ENCODE results near the gene PGM3. TPM values are rescaled to one million over a fixed set of nuclear protein-coding genes. Genes with fewer than 3 reads are reported as not detected.

The PGM3 gene
- total and polyA plus RNA-seq, 11 donors = 3.8 to 25.1 (median 15.8) TPM

DNA sequence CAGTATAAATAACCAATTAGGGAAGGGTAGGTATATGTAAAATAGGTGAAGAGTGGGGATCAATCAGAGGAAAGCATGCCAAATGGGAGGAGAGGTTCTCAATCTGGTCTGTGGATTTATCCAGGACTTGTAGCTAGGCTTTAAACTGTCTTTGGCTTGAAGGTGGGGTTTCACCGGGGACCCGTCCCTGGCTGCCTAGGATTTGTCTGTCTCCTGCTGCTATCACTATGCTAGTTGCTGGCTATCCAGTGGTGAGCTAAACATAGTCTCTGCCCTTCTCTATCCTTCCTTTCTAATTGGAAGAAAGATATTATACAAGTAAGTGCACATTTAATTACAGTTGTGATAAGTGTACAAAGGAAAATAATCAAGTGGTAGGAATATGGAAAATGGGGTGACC, 66.8 kb downstream of the PGM3 start:
- no peaks in the 10 kb centered on the region for H3K27me3 ChIP-seq
- H3K36me3 ChIP-seq = peaks cover 0 to 100% (median 96%) of the 10 kb centered on the region in 9 donors
- H3K9me3 ChIP-seq = no peaks in the 10 kb centered on the region
- intact Hi-C loops (cut with DNase I) = no loop called here
- TF ChIP-seq CTCF (IDR thresholded peaks at IDR 0.05) = no peak
- H3K4me1 ChIP-seq = no peaks in the 10 kb centered on the region
- 84 to 91% (median 88%) methylated on average over 2 of the region's 2 CpGs for WGBS, 4 donors
- H3K4me3 ChIP-seq = no peak overlapping the region
- DNase-seq = no peak
- no peak for ATAC-seq
- H3K27ac ChIP-seq = no peak overlapping the region

DNA sequence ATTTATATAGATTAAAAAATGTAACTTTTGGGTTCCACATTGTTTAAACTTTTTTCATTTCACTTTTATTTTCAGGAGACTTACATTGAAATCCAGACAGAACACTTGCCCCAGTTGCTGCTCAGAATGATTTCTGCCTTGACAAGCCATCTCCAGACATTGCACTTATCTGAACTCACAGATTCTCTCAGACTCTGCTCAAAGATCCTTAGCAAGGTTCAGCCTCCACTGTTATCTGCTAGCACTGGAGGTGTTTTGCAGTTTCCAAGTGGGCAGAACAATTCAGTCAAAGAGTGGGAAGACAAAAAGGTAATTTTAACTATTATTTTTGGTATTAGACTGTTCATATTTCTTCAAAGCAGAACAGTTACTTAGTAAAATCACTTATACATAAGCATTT, 67.6 kb downstream of the PGM3 start:
- Histone ChIP-seq H3K27me3 (no peaks in the 10 kb centered on the region), H3K4me1 (no peaks in the 10 kb centered on the region), H3K36me3 (peaks cover 0 to 100% (median 95%) of the 10 kb centered on the region in 9 donors), H3K9me3 (no peaks in the 10 kb centered on the region), H3K4me3 (no peak overlapping the region), H3K27ac (no peak overlapping the region)
- ATAC-seq = no peak
- intact Hi-C loops (cut with DNase I) = no loop called here
- no peak for DNase-seq
- TF ChIP-seq POLR2A (IDR thresholded peaks at IDR 0.05) (no peak), CTCF (IDR thresholded peaks at IDR 0.05) (no peak)

- H3K4me3 ChIP-seq = no peak overlapping the region
- H3K27me3 ChIP-seq = no peaks in the 10 kb centered on the region
- peaks cover 0 to 100% (median 96%) of the 10 kb centered on the region in 9 donors for H3K36me3 ChIP-seq
- intact Hi-C loops (cut with DNase I) = no loop called here
- DNase-seq (no peak), ATAC-seq (no peak)
- H3K4me1 ChIP-seq = no peaks in the 10 kb centered on the region
- H3K9me3 ChIP-seq = no peaks in the 10 kb centered on the region
- 94 to 99% (median 96%) methylated on average over 3 of the region's 3 CpGs for WGBS, 4 donors
- no peak overlapping the region for H3K27ac ChIP-seq
- TF ChIP-seq POLR2A (IDR thresholded peaks at IDR 0.05) (no peak), CTCF (IDR thresholded peaks at IDR 0.05) (no peak)
Measured at GRCh38 chr6:83124553-83124952, 68.5 kb downstream of the PGM3 start.

DNA sequence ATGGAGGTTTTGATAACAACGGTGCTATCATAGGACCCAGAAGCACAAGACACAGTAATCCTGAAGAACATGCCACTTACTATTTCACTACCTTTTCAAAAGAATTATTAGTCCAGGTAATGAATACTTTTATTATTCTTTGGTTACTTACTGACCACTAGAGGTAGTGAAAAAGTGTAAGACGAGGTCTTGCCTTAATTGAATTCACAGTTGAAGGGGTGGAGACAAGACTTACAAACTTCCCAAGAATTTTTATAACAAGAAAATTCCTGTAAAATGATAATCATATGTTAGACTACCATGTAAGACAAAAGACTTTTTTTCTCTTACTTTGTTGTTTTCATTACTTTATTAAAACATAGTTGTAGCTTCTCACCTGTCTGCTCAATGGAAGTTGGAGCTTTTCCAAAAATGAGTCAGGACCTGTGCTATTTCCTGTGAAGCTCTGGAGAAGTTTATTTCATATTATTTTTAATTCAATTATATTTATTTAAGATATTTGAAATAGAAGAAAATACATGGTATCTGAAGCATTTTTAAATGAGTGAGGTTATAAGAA, 73.2 kb downstream of the PGM3 start:
- Histone ChIP-seq H3K27me3 (no peaks in the 10 kb centered on the region), H3K4me1 (no peaks in the 10 kb centered on the region), H3K27ac (no peak overlapping the region), H3K4me3 (no peak overlapping the region), H3K9me3 (no peaks in the 10 kb centered on the region), H3K36me3 (peaks cover 0 to 67% (median 65%) of the 10 kb centered on the region in 9 donors)
- intact Hi-C loops (cut with DNase I) = loop anchor here in 1 of 10 donors (5.0 kb wide), 1 partner anchor 53 kb away; the partner anchor contains the start of genes DOP1A and UBE3D
- DNase-seq (no peak), ATAC-seq (no peak)
- 85 to 93% (median 90%) methylated on average over 2 of the region's 2 CpGs for WGBS, 4 donors
- no peak for TF ChIP-seq CTCF (IDR thresholded peaks at IDR 0.05)
- TF ChIP-seq POLR2A (IDR thresholded peaks at IDR 0.05) = no peak

Measured in heart left ventricle (tissue), 16 donors.